Bronchial epithelial cell (primary cell): Measurements from ENCODE around the gene SPAG9. TPM values are rescaled to one million over a fixed set of nuclear protein-coding genes. Genes with fewer than 3 reads are reported as not detected.
"Not testable (repeated sequence)": the region's sequence is repeated elsewhere in the genome, so short reads cannot be mapped to it uniquely, and the experiment has no call there.

ENCODE experiments used
- DNase-seq: peaks from one replicate; pipeline ENCODE4 v3.0.0-alpha.2; 2010; ENCODE audit warnings: low read depth
- FAIRE-seq: peaks from 2 replicates; lab custom pipeline; 2011; peaks lifted over from hg19 to GRCh38; lab: Jason Lieb, UNC
- H3K27me3 ChIP-seq: 2 replicates; pipeline ENCODE4 v1.5.1; 2011; ENCODE audit warnings: low read length; ENCODE audit not compliant: control insufficient read depth, insufficient read depth
- H3K36me3 ChIP-seq: 2 replicates; pipeline ENCODE4 v1.5.1; 2011; ENCODE audit warnings: low read length; ENCODE audit not compliant: control insufficient read depth, insufficient read depth
- H3K4me3 ChIP-seq: 2 replicates; pipeline ENCODE4 v1.5.1; 2011; ENCODE audit warnings: mild to moderate bottlenecking, low read depth, low read length, control low read depth
- total RNA-seq: library from RNA; depleted of rRNA; stranded (reverse); fragments of >200 nt; gene quantifications from 2 replicates; pipeline ENCODE4 v1.2.1, GENCODE V29; 2014
- TF ChIP-seq, protein P1 (sequence below): IDR thresholded peaks from 2 replicates; pipeline ENCODE4 v1.5.1; 2011; ENCODE audit warnings: mild to moderate bottlenecking, moderate library complexity, low read length, control low read depth, inconsistent platforms; ENCODE audit not compliant: insufficient read depth, severe bottlenecking

Gene SPAG9
- total RNA-seq, 1 donor from 2014 or later: 85.0 TPM

DNA sequence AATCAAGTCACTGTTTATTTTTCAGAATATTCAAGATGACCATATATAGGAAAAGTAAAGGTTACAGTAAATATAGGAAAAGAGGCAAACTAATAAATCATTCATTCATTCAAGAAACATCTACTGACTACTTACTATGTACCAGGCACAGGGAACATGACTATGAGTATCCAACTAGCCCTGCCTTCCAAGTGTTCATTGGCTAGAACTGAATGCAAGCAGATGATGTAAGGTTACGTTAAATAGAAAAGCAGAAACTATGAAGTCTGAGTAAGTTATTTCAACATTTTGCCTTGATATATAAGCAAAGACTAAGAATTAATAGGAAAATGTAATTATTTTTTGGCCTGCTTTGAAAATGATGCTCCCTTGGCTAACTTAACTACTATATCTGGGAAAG is 36.7 kb downstream of the SPAG9 start:
- H3K4me3 ChIP-seq: no peak overlapping the region
- no peak for FAIRE-seq
- no peaks in the 10 kb centered on the region for H3K27me3 ChIP-seq
- TF ChIP-seq, protein P1, sequence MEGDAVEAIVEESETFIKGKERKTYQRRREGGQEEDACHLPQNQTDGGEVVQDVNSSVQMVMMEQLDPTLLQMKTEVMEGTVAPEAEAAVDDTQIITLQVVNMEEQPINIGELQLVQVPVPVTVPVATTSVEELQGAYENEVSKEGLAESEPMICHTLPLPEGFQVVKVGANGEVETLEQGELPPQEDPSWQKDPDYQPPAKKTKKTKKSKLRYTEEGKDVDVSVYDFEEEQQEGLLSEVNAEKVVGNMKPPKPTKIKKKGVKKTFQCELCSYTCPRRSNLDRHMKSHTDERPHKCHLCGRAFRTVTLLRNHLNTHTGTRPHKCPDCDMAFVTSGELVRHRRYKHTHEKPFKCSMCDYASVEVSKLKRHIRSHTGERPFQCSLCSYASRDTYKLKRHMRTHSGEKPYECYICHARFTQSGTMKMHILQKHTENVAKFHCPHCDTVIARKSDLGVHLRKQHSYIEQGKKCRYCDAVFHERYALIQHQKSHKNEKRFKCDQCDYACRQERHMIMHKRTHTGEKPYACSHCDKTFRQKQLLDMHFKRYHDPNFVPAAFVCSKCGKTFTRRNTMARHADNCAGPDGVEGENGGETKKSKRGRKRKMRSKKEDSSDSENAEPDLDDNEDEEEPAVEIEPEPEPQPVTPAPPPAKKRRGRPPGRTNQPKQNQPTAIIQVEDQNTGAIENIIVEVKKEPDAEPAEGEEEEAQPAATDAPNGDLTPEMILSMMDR: no peak
- no peak for DNase-seq
- no peaks in the 10 kb centered on the region for H3K36me3 ChIP-seq

DNA sequence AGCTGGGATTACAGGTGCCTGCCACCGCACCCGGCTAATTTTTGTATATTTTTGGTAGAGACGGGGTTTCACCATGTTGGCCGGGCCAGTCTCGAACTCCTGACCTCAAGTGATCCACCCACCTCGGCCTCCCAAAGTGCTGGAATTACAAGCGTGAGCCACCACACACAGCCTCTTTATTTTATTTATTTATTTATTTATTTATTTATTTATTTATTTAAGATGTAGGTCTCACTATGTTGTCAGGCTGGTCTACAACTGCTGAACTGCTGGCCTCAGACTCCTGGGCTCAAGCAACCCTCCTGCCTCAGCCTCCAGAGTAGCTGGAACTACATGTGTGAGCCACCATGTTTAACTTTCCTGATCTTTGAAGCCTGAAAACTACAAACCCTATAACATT is 37.3 kb downstream of the SPAG9 start:
- H3K36me3 ChIP-seq: not testable (repeated sequence)

DNA sequence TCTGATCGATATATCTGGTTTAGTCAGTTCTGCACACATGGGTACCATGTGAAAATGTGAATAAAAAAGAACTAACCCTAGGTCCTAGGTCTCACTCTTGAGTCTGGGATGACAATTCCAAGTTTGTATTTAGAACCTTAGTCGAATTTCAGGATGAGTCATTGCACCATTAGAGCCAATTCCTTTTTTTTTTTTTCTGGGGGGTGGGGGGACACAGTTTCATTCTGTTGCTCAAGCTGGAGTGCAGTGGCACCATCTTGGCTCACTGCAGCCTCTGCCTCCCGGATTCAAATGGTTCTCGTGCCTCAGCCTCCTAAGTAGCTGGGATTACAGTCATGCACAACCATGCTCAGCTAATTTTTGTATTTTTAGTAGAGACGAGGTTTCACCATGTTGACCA is 41.6 kb downstream of the SPAG9 start:
- DNase-seq (peak; percentile 28), FAIRE-seq (no peak)
- TF ChIP-seq, protein P1: no peak

More for the DNA sequence above, 37.3 kb downstream of the SPAG9 start:
- not testable (repeated sequence) for H3K4me3 ChIP-seq, DNase-seq, H3K27me3 ChIP-seq, FAIRE-seq

DNA sequence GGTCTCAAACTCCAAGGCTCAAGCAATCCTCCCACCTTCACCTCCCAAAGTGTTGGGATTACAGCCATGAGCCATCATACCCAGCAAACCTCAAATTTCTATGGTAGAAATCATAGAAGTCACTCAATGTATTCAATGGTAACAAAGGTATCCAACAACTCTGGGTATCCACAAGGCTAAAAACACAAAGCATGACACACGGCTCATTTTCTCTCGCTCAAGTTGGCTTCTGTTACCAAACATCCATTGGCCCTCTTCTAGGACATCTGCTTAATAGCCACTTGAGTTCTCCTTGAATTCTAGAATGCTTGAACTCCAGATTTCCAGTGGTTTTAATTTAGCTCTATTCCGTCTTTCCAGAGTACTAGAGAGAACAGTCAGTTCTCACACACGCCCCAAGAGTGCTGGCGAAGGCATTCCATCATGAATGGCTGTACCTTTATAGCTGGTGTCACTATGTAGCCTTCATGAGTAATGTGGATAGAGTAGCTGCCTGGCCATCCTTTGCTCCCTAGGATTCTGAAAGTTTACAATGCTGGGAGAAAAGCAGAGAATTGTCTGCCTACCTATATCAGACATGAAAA is 42.6 kb downstream of the SPAG9 start:
- peaks cover 3% of the 10 kb centered on the region for H3K36me3 ChIP-seq
- H3K4me3 ChIP-seq: no peak overlapping the region
- H3K27me3 ChIP-seq: no peaks in the 10 kb centered on the region
- TF ChIP-seq, protein P1: no peak
- no peak for DNase-seq
- FAIRE-seq: no peak

More for the DNA sequence above, 41.6 kb downstream of the SPAG9 start:
- Histone ChIP-seq H3K27me3 (no peaks in the 10 kb centered on the region), H3K36me3 (peaks cover 3% of the 10 kb centered on the region), H3K4me3 (no peak overlapping the region)

DNA sequence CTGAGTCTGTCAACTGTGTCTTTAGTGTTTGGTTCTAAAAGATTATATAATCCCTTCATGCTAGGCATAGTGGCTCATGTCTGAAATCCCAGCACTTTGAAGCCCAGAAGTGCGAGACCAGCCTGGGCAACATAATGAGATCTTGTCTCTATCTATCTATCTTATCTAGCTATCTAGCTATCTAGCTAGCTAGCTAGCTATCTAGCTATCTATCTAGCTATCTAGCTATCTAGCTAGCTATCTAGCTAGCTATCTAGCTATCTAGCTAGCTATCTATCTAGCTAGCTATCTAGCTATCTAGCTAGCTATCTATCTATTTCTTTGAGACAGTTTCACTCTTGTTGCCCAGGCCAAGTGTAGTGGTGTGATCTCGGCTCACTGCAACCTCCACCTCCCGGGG is 43.8 kb downstream of the SPAG9 start:
- FAIRE-seq (no peak), DNase-seq (no peak)
- H3K36me3 ChIP-seq: peaks cover 3% of the 10 kb centered on the region
- TF ChIP-seq, protein P1: no peak
- H3K4me3 ChIP-seq: no peak overlapping the region
- H3K27me3 ChIP-seq: no peaks in the 10 kb centered on the region

DNA sequence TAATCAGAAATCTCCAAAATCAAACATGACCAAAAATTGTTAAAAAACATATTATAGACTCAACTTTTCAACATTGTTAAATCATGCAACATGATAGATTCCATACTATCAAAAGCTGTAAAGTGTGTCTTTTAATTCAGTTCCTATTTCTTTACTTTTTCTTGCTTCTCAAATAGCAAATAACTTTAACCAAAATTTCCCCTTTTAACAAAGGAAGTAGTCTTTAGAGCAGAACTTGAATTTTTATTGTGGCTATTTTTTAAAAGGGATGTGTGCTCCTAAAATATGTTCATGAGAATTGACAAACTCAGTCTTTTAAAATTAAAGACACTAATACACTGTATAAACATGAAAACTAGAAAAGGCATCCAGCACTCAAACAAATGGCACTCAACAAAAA is 49.1 kb downstream of the SPAG9 start:
- TF ChIP-seq, protein P1: no peak
- no peak for FAIRE-seq
- H3K4me3 ChIP-seq: no peak overlapping the region
- no peak for DNase-seq
- no peaks in the 10 kb centered on the region for H3K36me3 ChIP-seq
- no peaks in the 10 kb centered on the region for H3K27me3 ChIP-seq
